OCI-LY7 (cell line): Measurements from ENCODE around the gene MRNIP. TPM values are rescaled to one million over a fixed set of nuclear protein-coding genes. Genes with fewer than 3 reads are reported as not detected.
"Not testable (repeated sequence)": the region's sequence is repeated elsewhere in the genome, so short reads cannot be mapped to it uniquely, and the experiment has no call there.

ENCODE experiments used
- BruUV-seq: library from RNA; stranded (reverse); fragments of 400-500 nt; replicated peaks from 2 replicates; lab custom pipeline; 2021; lab: Mats Ljungman, UMichigan
- CTCF ChIA-PET: fragments of 300-600 bp; sonication (Branson Sonifier 250); formaldehyde crosslinking; loops from one replicate; lab custom pipeline; 2022; ENCODE audit warnings: antibody characterized with exemption; ENCODE audit not compliant: unreplicated experiment; lab: Charles Lee
- POLR2A ChIA-PET: fragments of 300-600 bp; sonication (Branson Sonifier 250); formaldehyde crosslinking; loops from one replicate; lab custom pipeline; 2022; ENCODE audit warnings: antibody characterized with exemption; lab: Charles Lee
- DNase-seq: peaks from one replicate; pipeline ENCODE4 v3.0.0-alpha.2; 2015; ENCODE audit warnings: low spot score
- H2AFZ ChIP-seq: fragments of 200-600 bp; sonication (generic), shearing (Covaris generic); 2 replicates; pipeline ENCODE4 v1.6.1; 2014; ENCODE audit warnings: mild to moderate bottlenecking, antibody characterized with exemption, low read length, moderate library complexity
- H3K27ac ChIP-seq: fragments of 200-600 bp; sonication (generic); 2 replicates; pipeline ENCODE4 v1.5.1; 2014; ENCODE audit warnings: mixed run types, low read depth, mild to moderate bottlenecking, moderate library complexity, low read length, inconsistent platforms; ENCODE audit not compliant: poor library complexity, severe bottlenecking
- H3K36me3 ChIP-seq: fragments of 200-600 bp; sonication (generic); 2 replicates; pipeline ENCODE4 v1.6.1; 2014; ENCODE audit warnings: mild to moderate bottlenecking, antibody characterized with exemption, low read length, moderate library complexity, mixed read lengths; ENCODE audit not compliant: insufficient read depth
- H3K4me1 ChIP-seq: fragments of 200-600 bp; sonication (generic); 2 replicates; pipeline ENCODE4 v1.5.1; 2014; ENCODE audit warnings: mild to moderate bottlenecking, low read length; ENCODE audit not compliant: insufficient read depth, poor library complexity, severe bottlenecking
- H3K4me2 ChIP-seq: fragments of 200-600 bp; sonication (generic); 2 replicates; pipeline ENCODE4 v1.6.1; 2014; ENCODE audit warnings: mild to moderate bottlenecking, low read length
- H3K4me3 ChIP-seq: fragments of 200-600 bp; sonication (generic); 2 replicates; pipeline ENCODE4 v1.5.1; 2014; ENCODE audit warnings: mild to moderate bottlenecking, low read depth, low read length; ENCODE audit not compliant: poor library complexity, severe bottlenecking
- H3K79me2 ChIP-seq: fragments of 200-600 bp; sonication (generic); 2 replicates; pipeline ENCODE4 v1.6.1; 2016; ENCODE audit warnings: low read depth, mild to moderate bottlenecking, low read length, moderate library complexity, mixed read lengths; ENCODE audit not compliant: insufficient read depth
- H3K9me2 ChIP-seq: fragments of 200-600 bp; sonication (generic); 2 replicates; pipeline ENCODE4 v1.6.1; 2016; ENCODE audit warnings: mild to moderate bottlenecking, low read length, mixed read lengths; ENCODE audit not compliant: insufficient read depth
- H3K9me3 ChIP-seq: fragments of 200-600 bp; sonication (generic); 2 replicates; pipeline ENCODE4 v1.6.1; 2014; ENCODE audit warnings: mild to moderate bottlenecking, mixed run types, low read length, mixed read lengths
- H4K20me1 ChIP-seq: fragments of 200-600 bp; sonication (generic); 2 replicates; pipeline ENCODE4 v1.6.1; 2014; ENCODE audit warnings: mild to moderate bottlenecking, antibody characterized with exemption, low read length, moderate library complexity, mixed read lengths; ENCODE audit not compliant: insufficient read depth
- EZH2phosphoT487 ChIP-seq: fragments of 200-600 bp; sonication (generic); IDR thresholded peaks from 2 replicates; pipeline ENCODE4 v1.6.1; 2018; ENCODE audit warnings: low read depth, borderline replicate concordance, mild to moderate bottlenecking, mixed run types, antibody characterized with exemption, low read length, moderate library complexity, mixed read lengths
- intact Hi-C: fragments of 100-400 bp; cut with micrococcal nuclease; formaldehyde crosslinking; loops from one replicate; pipeline ENCODE4 v1.10.0; 2022; ENCODE audit not compliant: unreplicated experiment
- total RNA-seq, 2 experiments: library from RNA; depleted of rRNA in 1 of 2; stranded (reverse); fragments of >200 nt in 1 of 2; shearing (Covaris generic) in 1 of 2; gene quantifications; 2 replicates each; pipeline ENCODE4 v1.2.3, GENCODE V29; 2014 to 2022
- TF ChIP-seq, protein P1 (sequence below): fragments of 200-600 bp; sonication (generic); conservative IDR thresholded peaks from 2 replicates; pipeline ENCODE4 v1.5.1; 2014; ENCODE audit warnings: mild to moderate bottlenecking, antibody characterized with exemption, low read length, moderate library complexity, mixed read lengths

Gene MRNIP
- total RNA-seq, 2 experiments from 2014 or later: 70.5 to 78.7 TPM

DNA sequence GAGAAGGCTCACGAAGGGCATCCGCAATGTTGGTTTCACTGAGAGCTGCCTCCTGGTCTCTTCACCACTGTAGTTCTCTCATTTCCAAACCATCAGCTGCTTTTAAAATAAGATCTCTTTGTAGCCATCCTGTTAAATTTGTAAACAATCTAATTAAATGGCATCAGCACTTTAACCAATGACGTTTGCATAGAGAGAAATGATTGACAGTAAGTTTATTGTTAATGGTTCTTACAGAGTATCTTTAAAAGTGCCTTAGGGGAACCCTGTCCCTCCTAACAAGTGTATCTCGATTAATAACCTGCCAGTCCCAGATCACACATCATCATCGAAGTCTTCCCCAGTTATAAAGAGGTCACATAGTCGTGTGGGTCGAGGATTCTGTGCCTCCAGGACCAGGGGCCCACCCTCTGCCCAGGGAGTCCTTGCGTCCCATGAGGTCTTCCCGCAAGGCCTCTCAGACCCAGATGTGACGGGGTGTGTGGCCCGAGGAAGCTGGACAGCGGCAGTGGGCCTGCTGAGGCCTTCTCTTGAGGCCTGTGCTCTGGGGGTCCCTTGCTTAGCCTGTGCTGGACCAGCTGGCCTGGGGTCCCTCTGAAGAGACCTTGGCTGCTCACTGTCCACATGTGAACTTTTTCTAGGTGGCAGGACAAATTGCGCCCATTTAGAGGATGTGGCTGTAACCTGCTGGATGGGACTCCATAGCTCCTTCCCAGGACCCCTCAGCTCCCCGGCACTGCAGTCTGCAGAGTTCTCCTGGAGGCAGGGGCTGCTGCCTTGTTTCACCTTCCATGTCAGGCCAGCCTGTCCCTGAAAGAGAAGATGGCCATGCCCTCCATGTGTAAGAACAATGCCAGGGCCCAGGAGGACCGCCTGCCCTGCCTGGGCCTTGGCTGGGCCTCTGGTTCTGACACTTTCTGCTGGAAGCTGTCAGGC lies 21.3 kb downstream of the MRNIP start:
- Histone ChIP-seq H3K36me3 (peaks cover 82% of the 10 kb centered on the region), H3K9me2 (no peaks in the 10 kb centered on the region), H3K4me1 (no peaks in the 10 kb centered on the region), H3K4me2 (no peak overlapping the region), H3K4me3 (no peak overlapping the region), H3K79me2 (no peaks in the 10 kb centered on the region), H3K9me3 (no peaks in the 10 kb centered on the region), H3K27ac (no peak overlapping the region), H2AFZ (no peak overlapping the region), H4K20me1 (no peaks in the 10 kb centered on the region)
- intact Hi-C loops: no loop called here
- no peak for TF ChIP-seq EZH2phosphoT487
- TF ChIP-seq, protein P1, sequence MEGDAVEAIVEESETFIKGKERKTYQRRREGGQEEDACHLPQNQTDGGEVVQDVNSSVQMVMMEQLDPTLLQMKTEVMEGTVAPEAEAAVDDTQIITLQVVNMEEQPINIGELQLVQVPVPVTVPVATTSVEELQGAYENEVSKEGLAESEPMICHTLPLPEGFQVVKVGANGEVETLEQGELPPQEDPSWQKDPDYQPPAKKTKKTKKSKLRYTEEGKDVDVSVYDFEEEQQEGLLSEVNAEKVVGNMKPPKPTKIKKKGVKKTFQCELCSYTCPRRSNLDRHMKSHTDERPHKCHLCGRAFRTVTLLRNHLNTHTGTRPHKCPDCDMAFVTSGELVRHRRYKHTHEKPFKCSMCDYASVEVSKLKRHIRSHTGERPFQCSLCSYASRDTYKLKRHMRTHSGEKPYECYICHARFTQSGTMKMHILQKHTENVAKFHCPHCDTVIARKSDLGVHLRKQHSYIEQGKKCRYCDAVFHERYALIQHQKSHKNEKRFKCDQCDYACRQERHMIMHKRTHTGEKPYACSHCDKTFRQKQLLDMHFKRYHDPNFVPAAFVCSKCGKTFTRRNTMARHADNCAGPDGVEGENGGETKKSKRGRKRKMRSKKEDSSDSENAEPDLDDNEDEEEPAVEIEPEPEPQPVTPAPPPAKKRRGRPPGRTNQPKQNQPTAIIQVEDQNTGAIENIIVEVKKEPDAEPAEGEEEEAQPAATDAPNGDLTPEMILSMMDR: no peak
- BruUV-seq: TSS peak; percentile 34
- CTCF ChIA-PET: no interaction called here
- no peak for DNase-seq
- POLR2A ChIA-PET: interaction anchor here (0.5 kb wide), 1 partner anchor 26 kb away, joined by 3 read pairs; no protein-coding TSS in a partner anchor

GRCh38 chr5:179836225-179837019 lies 22.2 kb downstream of the MRNIP start:
- POLR2A ChIA-PET: no interaction called here
- H3K36me3 ChIP-seq: peaks cover 82% of the 10 kb centered on the region
- no peak overlapping the region for H3K4me2 ChIP-seq
- no peak for TF ChIP-seq EZH2phosphoT487
- TF ChIP-seq, protein P1: no peak
- DNase-seq: no peak
- no peaks in the 10 kb centered on the region for H3K9me2 ChIP-seq
- CTCF ChIA-PET: no interaction called here
- H3K27ac ChIP-seq: no peak overlapping the region
- BruUV-seq: no TSS peak
- no peaks in the 10 kb centered on the region for H3K9me3 ChIP-seq
- no peaks in the 10 kb centered on the region for H3K4me1 ChIP-seq
- no peaks in the 10 kb centered on the region for H4K20me1 ChIP-seq
- intact Hi-C loops: no loop called here
- no peak overlapping the region for H3K4me3 ChIP-seq
- H3K79me2 ChIP-seq: no peaks in the 10 kb centered on the region
- no peak overlapping the region for H2AFZ ChIP-seq

GRCh38 chr5:179834871-179835270 lies 23.7 kb downstream of the MRNIP start:
- intact Hi-C loops, POLR2A ChIA-PET, H2AFZ ChIP-seq, H3K4me2 ChIP-seq, H3K79me2 ChIP-seq, H3K9me2 ChIP-seq, H4K20me1 ChIP-seq, H3K4me1 ChIP-seq, H3K9me3 ChIP-seq, DNase-seq, H3K27ac ChIP-seq, BruUV-seq, CTCF ChIA-PET, H3K4me3 ChIP-seq: not testable (repeated sequence)
- H3K36me3 ChIP-seq: peaks cover 84% of the 10 kb centered on the region
